Keratinocyte (primary cell): ENCODE measurements around the gene SH3RF2. TPM values are rescaled to one million over a fixed set of nuclear protein-coding genes. Genes with fewer than 3 reads are reported as not detected.

Experiments
- DNase-seq: peaks from one replicate; pipeline ENCODE4 v3.0.0-alpha.2; 2011; ENCODE audit warnings: low read depth, missing footprints, low spot score
- FAIRE-seq: peaks from 2 replicates; lab custom pipeline; 2011; peaks lifted over from hg19 to GRCh38; lab: Jason Lieb, UNC
- H2AFZ ChIP-seq: 2 replicates; pipeline ENCODE4 v1.6.0; 2012; ENCODE audit warnings: low read length, control low read depth, inconsistent platforms; ENCODE audit not compliant: control insufficient read depth
- H3K27ac ChIP-seq: 2 replicates; pipeline ENCODE4 v1.5.1; 2011; ENCODE audit warnings: low read length; ENCODE audit not compliant: control insufficient read depth, insufficient read depth
- H3K27me3 ChIP-seq: 3 replicates; pipeline ENCODE4 v1.6.0; 2011; ENCODE audit warnings: low read length; ENCODE audit not compliant: control insufficient read depth, insufficient read depth; ENCODE audit errors: extremely low read depth
- H3K36me3 ChIP-seq, 2 experiments: 2 replicates in 1 of 2; 3 replicates in 1 of 2; pipeline ENCODE4 v1.5.1; 2011; ENCODE audit warnings: low read length in 2 of 2, mild to moderate bottlenecking in 1 of 2; ENCODE audit not compliant: control insufficient read depth in 2 of 2, insufficient read depth in 2 of 2; ENCODE audit errors: extremely low read depth in 1 of 2
- H3K4me1 ChIP-seq: 3 replicates; pipeline ENCODE4 v1.5.1; 2011; ENCODE audit warnings: low read length; ENCODE audit not compliant: control insufficient read depth, insufficient read depth; ENCODE audit errors: extremely low read depth
- H3K4me2 ChIP-seq: 3 replicates; pipeline ENCODE4 v1.6.0; 2011; ENCODE audit warnings: low read depth, low read length; ENCODE audit not compliant: control insufficient read depth, insufficient read depth; ENCODE audit errors: extremely low read depth
- H3K4me3 ChIP-seq, 3 experiments: fragments of 200-600 bp in 1 of 3; sonication (generic) in 1 of 3; 2 replicates in 2 of 3; 3 replicates in 1 of 3; pipeline ENCODE4 v1.5.1; 2011 to 2016; ENCODE audit warnings: low read length in 3 of 3, mild to moderate bottlenecking in 3 of 3, control low read depth in 2 of 3, inconsistent platforms in 1 of 3, low read depth in 1 of 3, mixed read lengths in 1 of 3, mixed run types in 1 of 3, moderate library complexity in 1 of 3; ENCODE audit not compliant: control insufficient read depth in 2 of 3, insufficient read depth in 2 of 3; ENCODE audit errors: extremely low read depth in 1 of 3
- H3K79me2 ChIP-seq: 2 replicates; pipeline ENCODE4 v1.6.0; 2012; ENCODE audit warnings: low read length; ENCODE audit not compliant: control insufficient read depth, insufficient read depth
- H3K9ac ChIP-seq: 3 replicates; pipeline ENCODE4 v1.6.0; 2011; ENCODE audit warnings: low read length; ENCODE audit not compliant: control insufficient read depth, insufficient read depth; ENCODE audit errors: extremely low read depth
- H3K9me1 ChIP-seq: 3 replicates; pipeline ENCODE4 v1.6.0; 2011; ENCODE audit warnings: low read length; ENCODE audit not compliant: control insufficient read depth, insufficient read depth; ENCODE audit errors: extremely low read depth
- H3K9me3 ChIP-seq: 2 replicates; pipeline ENCODE4 v1.5.1; 2012; ENCODE audit warnings: low read depth, low read length; ENCODE audit not compliant: control insufficient read depth
- H4K20me1 ChIP-seq: 3 replicates; pipeline ENCODE4 v1.6.0; 2011; ENCODE audit warnings: low read length; ENCODE audit not compliant: control insufficient read depth, insufficient read depth; ENCODE audit errors: extremely low read depth
- EZH2 ChIP-seq: IDR thresholded peaks from one replicate; pipeline ENCODE4 v1.6.1; 2012; ENCODE audit warnings: inconsistent platforms, mild to moderate bottlenecking, low read length, moderate library complexity
- dilution Hi-C: fragments of 300-500 bp; cut with MboI; formaldehyde crosslinking; loops from one replicate; pipeline ENCODE4 v1.7.0; 2020; ENCODE audit warnings: low sequenced_read_pairs; ENCODE audit not compliant: extremely low pct_ligation_motif_present
- polyA plus RNA-seq, 5 experiments: library from polyadenylated mRNA; depleted of rRNA in 3 of 5; stranded (reverse) in 3 of 5; stranded (forward) in 1 of 5; unstranded in 1 of 5; fragments of >200 nt; gene quantifications; 1 replicate in 1 of 5; 2 replicates in 3 of 5; 3 replicates in 1 of 5; pipeline versions ENCODE4 v1.2.1 to v1.2.3, GENCODE V29; 2011 to 2012; ENCODE audit warnings: missing spikeins in 2 of 5, low read depth in 1 of 5, low replicate concordance in 1 of 5
- TF ChIP-seq, protein P1 (sequence below), 3 experiments: IDR thresholded peaks in 1 of 3; conservative IDR thresholded peaks in 1 of 3; optimal IDR thresholded peaks in 1 of 3; 2 replicates in 2 of 3; 3 replicates in 1 of 3; pipeline versions ENCODE3 to v1.5.1; 2011; ENCODE audit warnings: low read length in 3 of 3, mild to moderate bottlenecking in 3 of 3, moderate library complexity in 2 of 3, control low read depth in 1 of 3, inconsistent platforms in 1 of 3; ENCODE audit not compliant: insufficient read depth in 2 of 3; ENCODE audit errors: extremely low read depth in 1 of 3

The SH3RF2 gene
- polyA plus RNA-seq, 1 donor (not counting 4 experiments of a cell fraction or from before 2014, with no cell fraction given), result 43.7 TPM

DNA sequence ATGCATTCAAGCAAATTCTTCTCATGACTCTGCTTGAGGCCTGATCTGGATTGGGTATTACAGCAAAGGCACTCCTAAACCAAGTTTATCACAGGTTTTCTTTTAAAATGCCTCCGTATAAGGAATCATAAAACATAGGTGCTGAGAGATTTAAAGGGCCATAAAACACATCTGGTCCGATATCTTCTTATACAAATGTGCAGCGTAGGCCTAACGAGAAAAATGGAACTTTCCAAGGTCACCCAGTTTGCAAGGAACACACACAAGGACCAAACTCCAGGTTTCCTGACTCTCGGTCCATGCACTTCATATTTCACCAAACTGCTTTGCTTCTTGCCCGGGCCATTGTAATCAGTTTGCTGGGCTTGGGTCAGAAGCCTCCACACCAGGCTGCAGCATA is 22.1 kb downstream of the SH3RF2 start:
- peaks cover 7 to 27% of the 10 kb centered on the region in 2 experiments for H3K36me3 ChIP-seq

DNA sequence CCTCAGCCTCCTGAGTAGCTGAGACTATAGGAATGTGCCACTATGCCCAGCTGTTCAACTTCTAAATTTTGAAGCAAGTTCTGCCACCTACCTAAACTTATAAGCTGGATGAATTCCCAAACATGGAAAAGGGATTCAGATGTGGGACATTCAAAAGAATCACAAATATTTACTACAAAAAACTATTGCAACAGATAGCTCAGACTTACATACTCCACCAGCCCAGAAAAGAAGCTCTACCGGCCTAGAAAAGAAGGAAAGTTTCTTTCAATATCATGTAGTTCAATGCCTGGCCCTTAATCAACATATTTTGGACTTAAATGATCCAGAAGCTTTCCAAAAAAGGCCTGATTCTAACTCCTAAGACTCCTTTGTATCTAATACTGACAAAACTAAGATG is 23.8 kb downstream of the SH3RF2 start:
- Histone ChIP-seq H3K9me3 (no peaks in the 10 kb centered on the region), H3K27me3 (no peaks in the 10 kb centered on the region), H3K27ac (peak overlapping the region; percentile 50), H3K9me1 (peaks cover 4% of the 10 kb centered on the region), H3K9ac (no peak overlapping the region), H2AFZ (no peak overlapping the region), H4K20me1 (no peaks in the 10 kb centered on the region), H3K4me2 (peak overlapping the region; percentile 62), H3K79me2 (peaks cover 64% of the 10 kb centered on the region), H3K4me1 (peaks cover 28% of the 10 kb centered on the region), H3K4me3 (no peak overlapping the region), H3K36me3 (peaks cover 6 to 27% of the 10 kb centered on the region in 2 experiments)
- TF ChIP-seq, protein P1, sequence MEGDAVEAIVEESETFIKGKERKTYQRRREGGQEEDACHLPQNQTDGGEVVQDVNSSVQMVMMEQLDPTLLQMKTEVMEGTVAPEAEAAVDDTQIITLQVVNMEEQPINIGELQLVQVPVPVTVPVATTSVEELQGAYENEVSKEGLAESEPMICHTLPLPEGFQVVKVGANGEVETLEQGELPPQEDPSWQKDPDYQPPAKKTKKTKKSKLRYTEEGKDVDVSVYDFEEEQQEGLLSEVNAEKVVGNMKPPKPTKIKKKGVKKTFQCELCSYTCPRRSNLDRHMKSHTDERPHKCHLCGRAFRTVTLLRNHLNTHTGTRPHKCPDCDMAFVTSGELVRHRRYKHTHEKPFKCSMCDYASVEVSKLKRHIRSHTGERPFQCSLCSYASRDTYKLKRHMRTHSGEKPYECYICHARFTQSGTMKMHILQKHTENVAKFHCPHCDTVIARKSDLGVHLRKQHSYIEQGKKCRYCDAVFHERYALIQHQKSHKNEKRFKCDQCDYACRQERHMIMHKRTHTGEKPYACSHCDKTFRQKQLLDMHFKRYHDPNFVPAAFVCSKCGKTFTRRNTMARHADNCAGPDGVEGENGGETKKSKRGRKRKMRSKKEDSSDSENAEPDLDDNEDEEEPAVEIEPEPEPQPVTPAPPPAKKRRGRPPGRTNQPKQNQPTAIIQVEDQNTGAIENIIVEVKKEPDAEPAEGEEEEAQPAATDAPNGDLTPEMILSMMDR (optimal IDR thresholded peaks at IDR 0.05 in 1 of 3, IDR thresholded peaks at IDR 0.05 in 1 of 3, conservative IDR thresholded peaks at IDR 0.05 in 1 of 3; ENCODE audit: extremely low read depth in 1 of 3, insufficient read depth in 2 of 3, low read length in 3 of 3), result no peak
- TF ChIP-seq EZH2, result no peak
- DNase-seq (no peak), FAIRE-seq (no peak)
- dilution Hi-C loops, result no loop called here

More for the DNA sequence above, 22.1 kb downstream of the SH3RF2 start:
- H2AFZ ChIP-seq, result no peak overlapping the region
- peaks cover 70% of the 10 kb centered on the region for H3K79me2 ChIP-seq
- H3K4me1 ChIP-seq, result peaks cover 27% of the 10 kb centered on the region
- H3K9me1 ChIP-seq, result peaks cover 4% of the 10 kb centered on the region
- DNase-seq, result no peak
- no peak overlapping the region for H3K4me2 ChIP-seq
- H3K4me3 ChIP-seq, result no peak overlapping the region
- dilution Hi-C loops, result no loop called here
- no peak overlapping the region for H3K27ac ChIP-seq
- H4K20me1 ChIP-seq, result no peaks in the 10 kb centered on the region
- FAIRE-seq, result peak; percentile 29
- H3K27me3 ChIP-seq, result no peaks in the 10 kb centered on the region
- H3K9ac ChIP-seq, result no peak overlapping the region
- no peaks in the 10 kb centered on the region for H3K9me3 ChIP-seq
- no peak for TF ChIP-seq EZH2
- TF ChIP-seq, protein P1 (optimal IDR thresholded peaks at IDR 0.05 in 1 of 3, IDR thresholded peaks at IDR 0.05 in 1 of 3, conservative IDR thresholded peaks at IDR 0.05 in 1 of 3; ENCODE audit: extremely low read depth in 1 of 3, insufficient read depth in 2 of 3, low read length in 3 of 3), result no peak
